ENCODE results near the gene DNAJB14. TPM values are rescaled to one million over a fixed set of nuclear protein-coding genes. Genes with fewer than 3 reads are reported as not detected.

DNAJB14 gene
- total RNA-seq, 1 experiment from 2014 or later, result 39.9 TPM

DNA sequence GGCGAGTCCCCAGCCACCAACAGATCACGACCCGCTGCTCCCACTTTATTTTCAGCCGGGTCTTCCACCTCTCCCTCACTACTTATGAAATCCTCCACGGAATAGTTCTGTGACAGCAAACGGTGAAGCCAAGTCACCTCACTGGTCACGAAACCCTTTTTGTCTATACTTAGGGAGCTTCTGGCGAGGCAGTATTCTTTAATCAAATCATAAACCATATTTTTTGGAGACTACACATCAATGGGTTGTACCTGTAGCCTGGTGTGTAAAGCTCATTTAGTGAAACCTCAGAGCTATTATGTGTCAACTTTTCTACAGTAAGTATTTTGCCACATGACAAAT is 4.5 kb upstream of the DNAJB14 start:
- ChIA-PET POLR2A (interaction anchor here (1.2 to 1.8 kb wide), 3 partner anchors 10 to 105 kb away, joined by 3 to 8 read pairs (median 6); partner anchors contain the start of gene LAMTOR3), CTCF (interaction anchor here (0.7 to 1.1 kb wide), 2 partner anchors 47 to 1331 kb away, joined by 3 to 4 read pairs; no protein-coding TSS in a partner anchor)
- TF ChIP-seq, protein P1, sequence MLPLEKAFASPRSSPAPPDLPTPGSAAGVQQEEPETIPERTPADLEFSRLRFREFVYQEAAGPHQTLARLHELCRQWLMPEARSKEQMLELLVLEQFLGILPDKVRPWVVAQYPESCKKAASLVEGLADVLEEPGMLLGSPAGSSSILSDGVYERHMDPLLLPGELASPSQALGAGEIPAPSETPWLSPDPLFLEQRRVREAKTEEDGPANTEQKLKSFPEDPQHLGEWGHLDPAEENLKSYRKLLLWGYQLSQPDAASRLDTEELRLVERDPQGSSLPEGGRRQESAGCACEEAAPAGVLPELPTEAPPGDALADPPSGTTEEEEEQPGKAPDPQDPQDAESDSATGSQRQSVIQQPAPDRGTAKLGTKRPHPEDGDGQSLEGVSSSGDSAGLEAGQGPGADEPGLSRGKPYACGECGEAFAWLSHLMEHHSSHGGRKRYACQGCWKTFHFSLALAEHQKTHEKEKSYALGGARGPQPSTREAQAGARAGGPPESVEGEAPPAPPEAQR (CRISPR knock-in tag; IDR thresholded peaks at IDR 0.05), result no peak
- TF ChIP-seq ZNF416 (CRISPR knock-in tag; IDR thresholded peaks at IDR 0.05) (no peak), TEAD1 (CRISPR knock-in tag; IDR thresholded peaks at IDR 0.05) (0 out of 2 replicates have a peak, but pooled peaks have one; percentile 10), CBFB (CRISPR knock-in tag; IDR thresholded peaks at IDR 0.05; ENCODE audit: low read depth) (no peak)
- DNase-seq (ENCODE audit: low spot score), result no peak
- Mint-ChIP-seq H3K36me3 (peaks cover 1% of the 10 kb centered on the region; the same call in 1 of the 2 replicates), H3K27me3 (ENCODE audit: low read depth) (no peaks in the 10 kb centered on the region), H3K9me3 (peaks cover 2% of the 10 kb centered on the region), H3K27ac (no peak overlapping the region), H3K4me1 (no peaks in the 10 kb centered on the region; the same call in 1 of the 2 replicates), H3K4me3 (no peak overlapping the region)
- ATAC-seq, result no peak

DNA sequence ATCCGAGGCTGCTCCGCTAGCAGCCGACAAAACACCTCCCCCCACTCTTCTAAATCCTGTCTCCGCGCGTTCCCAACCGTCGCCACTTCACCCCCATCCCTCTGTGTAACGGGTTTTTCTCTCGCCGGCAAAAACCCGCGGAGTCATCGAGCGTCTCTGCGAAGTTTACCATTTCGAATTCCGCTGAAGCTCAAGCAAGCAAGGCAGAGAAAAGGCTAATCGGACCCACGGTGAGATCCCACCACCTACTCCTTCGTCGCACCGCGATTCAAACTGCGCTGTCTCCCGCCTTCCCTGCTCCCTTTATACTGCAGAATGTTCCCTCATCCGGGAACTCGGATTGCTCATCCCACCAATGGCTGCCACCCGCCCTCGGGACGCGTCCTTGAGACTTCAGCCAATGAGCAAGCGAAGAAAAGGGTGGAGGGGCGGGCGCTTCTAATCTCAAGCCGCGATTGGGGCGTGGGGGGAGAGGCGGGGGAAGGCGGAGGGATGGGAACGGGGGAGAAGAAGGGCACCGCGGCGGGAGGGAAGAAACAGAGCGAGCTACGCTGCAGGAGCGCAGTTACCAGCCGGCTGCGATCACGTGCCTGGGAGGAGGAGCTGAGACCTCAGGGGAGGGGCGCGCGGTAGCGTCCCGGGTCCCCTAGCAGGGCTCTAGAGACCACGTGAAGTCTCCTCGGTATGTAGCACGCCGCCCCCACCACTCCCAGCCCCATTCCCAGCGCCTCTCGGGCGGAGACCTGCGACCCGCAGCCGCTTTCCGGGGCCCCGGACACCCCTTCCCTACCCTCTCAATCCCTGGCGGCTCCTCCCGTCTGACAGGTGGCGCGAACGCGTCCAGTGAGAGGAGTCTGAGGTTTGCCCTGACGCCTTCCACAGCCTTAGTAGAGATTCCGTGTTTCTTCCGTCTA is 3.8 kb upstream of the DNAJB14 start, which contains the start of gene H2AZ1:
Gene H2AZ1, minus strand, starts transcription at position 277 of the 914 bp plus-strand sequence. Its CDS starts 105 bp downstream, at position 172.
- DNase-seq (ENCODE audit: low spot score) (peak; percentile 98), ATAC-seq (peak; percentile 65)
- ChIA-PET POLR2A (interaction anchor here (1.2 to 1.8 kb wide), 3 partner anchors 10 to 105 kb away, joined by 3 to 8 read pairs (median 6); partner anchors contain the start of gene LAMTOR3), CTCF (interaction anchor here (0.7 to 1.1 kb wide), 2 partner anchors 48 to 1332 kb away, joined by 3 to 4 read pairs; no protein-coding TSS in a partner anchor)
- no peaks in the 10 kb centered on the region for H3K27me3 Mint-ChIP-seq (ENCODE audit: low read depth)
- peaks cover 6% of the 10 kb centered on the region for H3K4me1 Mint-ChIP-seq
- H3K4me3 Mint-ChIP-seq, result no peak within 1 kb of the TSS
- peaks cover 3% of the 10 kb centered on the region; the same call in 1 of the 2 replicates for H3K36me3 Mint-ChIP-seq
- no peaks in the 10 kb centered on the region for H3K9me3 Mint-ChIP-seq
- H3K27ac Mint-ChIP-seq, result no peak within 1 kb of the TSS
- TF ChIP-seq, protein P2, sequence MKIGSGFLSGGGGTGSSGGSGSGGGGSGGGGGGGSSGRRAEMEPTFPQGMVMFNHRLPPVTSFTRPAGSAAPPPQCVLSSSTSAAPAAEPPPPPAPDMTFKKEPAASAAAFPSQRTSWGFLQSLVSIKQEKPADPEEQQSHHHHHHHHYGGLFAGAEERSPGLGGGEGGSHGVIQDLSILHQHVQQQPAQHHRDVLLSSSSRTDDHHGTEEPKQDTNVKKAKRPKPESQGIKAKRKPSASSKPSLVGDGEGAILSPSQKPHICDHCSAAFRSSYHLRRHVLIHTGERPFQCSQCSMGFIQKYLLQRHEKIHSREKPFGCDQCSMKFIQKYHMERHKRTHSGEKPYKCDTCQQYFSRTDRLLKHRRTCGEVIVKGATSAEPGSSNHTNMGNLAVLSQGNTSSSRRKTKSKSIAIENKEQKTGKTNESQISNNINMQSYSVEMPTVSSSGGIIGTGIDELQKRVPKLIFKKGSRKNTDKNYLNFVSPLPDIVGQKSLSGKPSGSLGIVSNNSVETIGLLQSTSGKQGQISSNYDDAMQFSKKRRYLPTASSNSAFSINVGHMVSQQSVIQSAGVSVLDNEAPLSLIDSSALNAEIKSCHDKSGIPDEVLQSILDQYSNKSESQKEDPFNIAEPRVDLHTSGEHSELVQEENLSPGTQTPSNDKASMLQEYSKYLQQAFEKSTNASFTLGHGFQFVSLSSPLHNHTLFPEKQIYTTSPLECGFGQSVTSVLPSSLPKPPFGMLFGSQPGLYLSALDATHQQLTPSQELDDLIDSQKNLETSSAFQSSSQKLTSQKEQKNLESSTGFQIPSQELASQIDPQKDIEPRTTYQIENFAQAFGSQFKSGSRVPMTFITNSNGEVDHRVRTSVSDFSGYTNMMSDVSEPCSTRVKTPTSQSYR (CRISPR knock-in tag; IDR thresholded peaks at IDR 0.05), result 0 out of 2 replicates have a peak, but pooled peaks have one; percentile 44
- TF ChIP-seq IRF2 (CRISPR knock-in tag; IDR thresholded peaks at IDR 0.05; ENCODE audit: borderline replicate concordance, low read depth) (no peak), OVOL2 (CRISPR knock-in tag; IDR thresholded peaks at IDR 0.05; ENCODE audit: borderline replicate concordance) (no peak), NR3C1 (CRISPR knock-in tag; conservative IDR thresholded peaks at IDR 0.05; ENCODE audit: low read depth) (no peak), EMX1 (CRISPR knock-in tag; IDR thresholded peaks at IDR 0.05) (no peak), ZNF317 (CRISPR knock-in tag; IDR thresholded peaks at IDR 0.05; ENCODE audit: borderline replicate concordance, low read depth) (no peak), JAZF1 (CRISPR knock-in tag; IDR thresholded peaks at IDR 0.05) (no peak), ELF4 (CRISPR knock-in tag; IDR thresholded peaks at IDR 0.05; ENCODE audit: low read depth) (no peak), NR2C2 (CRISPR knock-in tag; IDR thresholded peaks at IDR 0.05) (no peak), ZNF423 (CRISPR knock-in tag; IDR thresholded peaks at IDR 0.05) (no peak)
- TF ChIP-seq, protein P3, sequence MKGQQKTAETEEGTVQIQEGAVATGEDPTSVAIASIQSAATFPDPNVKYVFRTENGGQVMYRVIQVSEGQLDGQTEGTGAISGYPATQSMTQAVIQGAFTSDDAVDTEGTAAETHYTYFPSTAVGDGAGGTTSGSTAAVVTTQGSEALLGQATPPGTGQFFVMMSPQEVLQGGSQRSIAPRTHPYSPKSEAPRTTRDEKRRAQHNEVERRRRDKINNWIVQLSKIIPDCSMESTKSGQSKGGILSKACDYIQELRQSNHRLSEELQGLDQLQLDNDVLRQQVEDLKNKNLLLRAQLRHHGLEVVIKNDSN (CRISPR knock-in tag; IDR thresholded peaks at IDR 0.05), result peak; percentile 94
- TF ChIP-seq, protein P4, sequence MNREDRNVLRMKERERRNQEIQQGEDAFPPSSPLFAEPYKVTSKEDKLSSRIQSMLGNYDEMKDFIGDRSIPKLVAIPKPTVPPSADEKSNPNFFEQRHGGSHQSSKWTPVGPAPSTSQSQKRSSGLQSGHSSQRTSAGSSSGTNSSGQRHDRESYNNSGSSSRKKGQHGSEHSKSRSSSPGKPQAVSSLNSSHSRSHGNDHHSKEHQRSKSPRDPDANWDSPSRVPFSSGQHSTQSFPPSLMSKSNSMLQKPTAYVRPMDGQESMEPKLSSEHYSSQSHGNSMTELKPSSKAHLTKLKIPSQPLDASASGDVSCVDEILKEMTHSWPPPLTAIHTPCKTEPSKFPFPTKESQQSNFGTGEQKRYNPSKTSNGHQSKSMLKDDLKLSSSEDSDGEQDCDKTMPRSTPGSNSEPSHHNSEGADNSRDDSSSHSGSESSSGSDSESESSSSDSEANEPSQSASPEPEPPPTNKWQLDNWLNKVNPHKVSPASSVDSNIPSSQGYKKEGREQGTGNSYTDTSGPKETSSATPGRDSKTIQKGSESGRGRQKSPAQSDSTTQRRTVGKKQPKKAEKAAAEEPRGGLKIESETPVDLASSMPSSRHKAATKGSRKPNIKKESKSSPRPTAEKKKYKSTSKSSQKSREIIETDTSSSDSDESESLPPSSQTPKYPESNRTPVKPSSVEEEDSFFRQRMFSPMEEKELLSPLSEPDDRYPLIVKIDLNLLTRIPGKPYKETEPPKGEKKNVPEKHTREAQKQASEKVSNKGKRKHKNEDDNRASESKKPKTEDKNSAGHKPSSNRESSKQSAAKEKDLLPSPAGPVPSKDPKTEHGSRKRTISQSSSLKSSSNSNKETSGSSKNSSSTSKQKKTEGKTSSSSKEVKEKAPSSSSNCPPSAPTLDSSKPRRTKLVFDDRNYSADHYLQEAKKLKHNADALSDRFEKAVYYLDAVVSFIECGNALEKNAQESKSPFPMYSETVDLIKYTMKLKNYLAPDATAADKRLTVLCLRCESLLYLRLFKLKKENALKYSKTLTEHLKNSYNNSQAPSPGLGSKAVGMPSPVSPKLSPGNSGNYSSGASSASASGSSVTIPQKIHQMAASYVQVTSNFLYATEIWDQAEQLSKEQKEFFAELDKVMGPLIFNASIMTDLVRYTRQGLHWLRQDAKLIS (CRISPR knock-in tag; IDR thresholded peaks at IDR 0.05; ENCODE audit: borderline replicate concordance), result no peak
- TF ChIP-seq, protein P5, sequence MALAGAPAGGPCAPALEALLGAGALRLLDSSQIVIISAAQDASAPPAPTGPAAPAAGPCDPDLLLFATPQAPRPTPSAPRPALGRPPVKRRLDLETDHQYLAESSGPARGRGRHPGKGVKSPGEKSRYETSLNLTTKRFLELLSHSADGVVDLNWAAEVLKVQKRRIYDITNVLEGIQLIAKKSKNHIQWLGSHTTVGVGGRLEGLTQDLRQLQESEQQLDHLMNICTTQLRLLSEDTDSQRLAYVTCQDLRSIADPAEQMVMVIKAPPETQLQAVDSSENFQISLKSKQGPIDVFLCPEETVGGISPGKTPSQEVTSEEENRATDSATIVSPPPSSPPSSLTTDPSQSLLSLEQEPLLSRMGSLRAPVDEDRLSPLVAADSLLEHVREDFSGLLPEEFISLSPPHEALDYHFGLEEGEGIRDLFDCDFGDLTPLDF (CRISPR knock-in tag; IDR thresholded peaks at IDR 0.05), result no peak
- TF ChIP-seq, protein P6, sequence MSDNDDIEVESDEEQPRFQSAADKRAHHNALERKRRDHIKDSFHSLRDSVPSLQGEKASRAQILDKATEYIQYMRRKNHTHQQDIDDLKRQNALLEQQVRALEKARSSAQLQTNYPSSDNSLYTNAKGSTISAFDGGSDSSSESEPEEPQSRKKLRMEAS (CRISPR knock-in tag; IDR thresholded peaks at IDR 0.05), result peak; percentile 84
- TF ChIP-seq, protein P7, sequence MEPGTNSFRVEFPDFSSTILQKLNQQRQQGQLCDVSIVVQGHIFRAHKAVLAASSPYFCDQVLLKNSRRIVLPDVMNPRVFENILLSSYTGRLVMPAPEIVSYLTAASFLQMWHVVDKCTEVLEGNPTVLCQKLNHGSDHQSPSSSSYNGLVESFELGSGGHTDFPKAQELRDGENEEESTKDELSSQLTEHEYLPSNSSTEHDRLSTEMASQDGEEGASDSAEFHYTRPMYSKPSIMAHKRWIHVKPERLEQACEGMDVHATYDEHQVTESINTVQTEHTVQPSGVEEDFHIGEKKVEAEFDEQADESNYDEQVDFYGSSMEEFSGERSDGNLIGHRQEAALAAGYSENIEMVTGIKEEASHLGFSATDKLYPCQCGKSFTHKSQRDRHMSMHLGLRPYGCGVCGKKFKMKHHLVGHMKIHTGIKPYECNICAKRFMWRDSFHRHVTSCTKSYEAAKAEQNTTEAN (CRISPR knock-in tag; IDR thresholded peaks at IDR 0.05), result no peak
- TF ChIP-seq, protein P8, sequence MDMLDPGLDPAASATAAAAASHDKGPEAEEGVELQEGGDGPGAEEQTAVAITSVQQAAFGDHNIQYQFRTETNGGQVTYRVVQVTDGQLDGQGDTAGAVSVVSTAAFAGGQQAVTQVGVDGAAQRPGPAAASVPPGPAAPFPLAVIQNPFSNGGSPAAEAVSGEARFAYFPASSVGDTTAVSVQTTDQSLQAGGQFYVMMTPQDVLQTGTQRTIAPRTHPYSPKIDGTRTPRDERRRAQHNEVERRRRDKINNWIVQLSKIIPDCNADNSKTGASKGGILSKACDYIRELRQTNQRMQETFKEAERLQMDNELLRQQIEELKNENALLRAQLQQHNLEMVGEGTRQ (CRISPR knock-in tag; IDR thresholded peaks at IDR 0.05), result peak; percentile 95

Data from WTC11 (cell line).